Astrocyte of the spinal cord (primary cell): Measurements from ENCODE around the gene IQCM.
A peak's percentile ranks its signal among the peaks of the same experiment; 100 is the strongest.

Source experiments
- DNase-seq: peaks from one replicate; pipeline ENCODE4 v3.0.0; 2011; ENCODE audit warnings: low read depth, low spot score
- H3K4me3 ChIP-seq: 2 replicates; pipeline ENCODE4 v1.5.1; 2011; ENCODE audit warnings: low read depth, mild to moderate bottlenecking, low read length, moderate library complexity
- CTCF ChIP-seq: IDR thresholded peaks from 2 replicates; pipeline ENCODE4 v1.5.1; 2012; ENCODE audit warnings: low read depth, mild to moderate bottlenecking, low read length, inconsistent platforms
- in situ Hi-C: cut with HindIII; loops from 2 replicates; pipeline ENCODE4 v1.10.0; 2017; ENCODE audit warnings: low sequenced_read_pairs

The IQCM gene

GRCh38 chr4:149831656-149832208 is 16.1 kb upstream of the IQCM start:
- in situ Hi-C loops = no loop called here
- no peak for DNase-seq
- TF ChIP-seq CTCF = no peak
- H3K4me3 ChIP-seq = no peak overlapping the region

- H3K4me3 ChIP-seq = no peak overlapping the region
- DNase-seq = no peak
- no peak for TF ChIP-seq CTCF
- in situ Hi-C loops = no loop called here
These were observed 15.2 kb upstream of the IQCM start for GRCh38 chr4:149830823-149831222.

DNA sequence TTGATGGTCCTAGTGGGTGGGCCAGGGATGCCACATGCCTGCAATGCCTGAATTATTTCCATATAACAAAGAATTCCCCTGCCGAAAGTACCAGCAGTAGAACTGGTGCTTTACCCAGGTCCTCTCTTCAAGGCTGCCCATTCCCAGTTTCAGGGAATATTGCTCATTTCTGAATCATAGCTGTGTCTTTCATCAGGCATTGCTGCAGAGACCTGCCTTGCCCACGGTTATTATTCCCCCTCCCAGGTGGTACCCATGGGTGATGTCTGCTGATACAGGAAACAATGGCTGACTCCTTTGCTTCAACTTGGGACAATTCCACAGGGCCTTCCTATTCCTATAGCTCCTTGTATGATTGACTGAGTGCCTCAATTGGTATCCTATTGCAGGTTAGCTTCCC is 9.7 kb upstream of the IQCM start:
- no peak for TF ChIP-seq CTCF
- in situ Hi-C loops = no loop called here

GRCh38 chr4:149823769-149824221 is 8.2 kb upstream of the IQCM start:
- DNase-seq = peak; percentile 87
- TF ChIP-seq CTCF = no peak
- no peak overlapping the region for H3K4me3 ChIP-seq
- in situ Hi-C loops = no loop called here

More for the DNA sequence above, 9.7 kb upstream of the IQCM start:
- no peak overlapping the region for H3K4me3 ChIP-seq
- DNase-seq = no peak

GRCh38 chr4:149801416-149801815 is 14.2 kb downstream of the IQCM start:
- no peak for DNase-seq
- in situ Hi-C loops = no loop called here
- TF ChIP-seq CTCF = no peak
- no peak overlapping the region for H3K4me3 ChIP-seq

GRCh38 chr4:149799546-149799945 is 16.1 kb downstream of the IQCM start:
- no peak overlapping the region for H3K4me3 ChIP-seq
- no peak for DNase-seq
- TF ChIP-seq CTCF = no peak
- in situ Hi-C loops = no loop called here

GRCh38 chr4:149796381-149796780 is 19.3 kb downstream of the IQCM start:
- in situ Hi-C loops = no loop called here
- DNase-seq = peak; percentile 18
- no peak for TF ChIP-seq CTCF
- no peak overlapping the region for H3K4me3 ChIP-seq
